GM12873 (cell line): Measurements from ENCODE around the gene MMP24.

Experiments
- CTCF ChIP-seq: IDR thresholded peaks from 2 replicates; pipeline ENCODE4 v1.5.1; 2012; ENCODE audit warnings: low read depth, mild to moderate bottlenecking, moderate library complexity, low read length, control low read depth; ENCODE audit not compliant: insufficient read depth; ENCODE audit errors: missing control alignments

The MMP24 gene

GRCh38 chr20:35216541-35216940 is 9.9 kb upstream of the MMP24 start:
- TF ChIP-seq CTCF, result no peak

- TF ChIP-seq CTCF, result no peak
Observed at GRCh38 chr20:35223941-35224340, 2.5 kb upstream of the MMP24 start.

DNA sequence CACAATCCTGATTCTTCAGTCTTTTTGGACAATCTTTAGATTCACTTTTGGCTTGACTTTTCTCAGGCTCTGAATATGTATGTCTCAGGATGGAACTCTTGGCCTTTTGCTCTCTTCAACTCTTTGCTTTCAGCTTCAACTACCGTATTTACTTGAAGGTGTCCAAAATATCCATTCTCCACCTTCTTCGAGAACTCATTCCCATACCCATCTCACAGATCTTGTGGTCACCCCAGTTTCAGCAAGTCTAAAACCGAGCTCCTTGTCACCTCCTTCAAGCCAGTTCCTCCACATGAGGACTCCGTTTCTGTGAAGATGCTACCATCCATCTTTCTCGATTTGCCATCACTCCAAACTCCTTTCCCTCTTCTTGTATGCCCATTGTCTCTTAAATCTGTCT is 2.0 kb upstream of the MMP24 start:
- no peak for TF ChIP-seq CTCF

DNA sequence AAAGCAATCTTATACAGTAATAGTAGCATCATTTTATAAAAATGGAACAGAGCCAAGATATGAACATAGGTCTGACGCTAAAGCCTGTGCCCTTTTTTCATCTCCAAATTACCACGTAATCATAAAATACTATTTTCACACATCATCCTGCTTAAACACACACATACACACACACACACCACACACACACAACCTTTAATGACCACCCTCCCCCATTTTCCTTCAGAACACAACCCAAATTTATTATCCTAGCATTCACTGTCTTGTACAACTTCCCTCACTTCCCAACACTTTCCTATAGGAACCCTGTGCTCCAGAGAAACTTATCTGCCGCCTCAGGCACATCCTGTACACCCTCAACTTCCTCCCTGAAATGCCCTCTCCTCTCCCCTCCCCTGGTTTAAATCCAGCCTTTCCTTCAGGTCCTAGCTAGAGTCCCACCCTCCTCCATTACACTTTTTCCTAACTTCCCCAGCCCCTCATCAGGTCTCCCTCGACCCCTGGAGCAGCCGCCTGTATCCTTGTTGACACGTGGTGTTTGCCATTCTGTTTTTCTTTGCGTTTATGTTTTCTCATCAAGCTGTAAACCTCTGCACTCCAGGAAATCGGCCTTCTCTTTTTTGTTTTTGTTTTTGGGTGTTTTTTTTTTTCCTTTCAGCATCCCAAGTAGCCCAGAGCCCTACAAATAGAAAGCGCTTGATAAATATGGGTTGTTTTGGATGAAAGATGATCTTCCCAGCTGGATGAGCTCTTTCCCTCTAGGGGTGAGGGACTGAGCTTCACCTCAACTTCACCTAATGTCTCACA is 968 bp upstream of the MMP24 start:
- no peak for TF ChIP-seq CTCF

DNA sequence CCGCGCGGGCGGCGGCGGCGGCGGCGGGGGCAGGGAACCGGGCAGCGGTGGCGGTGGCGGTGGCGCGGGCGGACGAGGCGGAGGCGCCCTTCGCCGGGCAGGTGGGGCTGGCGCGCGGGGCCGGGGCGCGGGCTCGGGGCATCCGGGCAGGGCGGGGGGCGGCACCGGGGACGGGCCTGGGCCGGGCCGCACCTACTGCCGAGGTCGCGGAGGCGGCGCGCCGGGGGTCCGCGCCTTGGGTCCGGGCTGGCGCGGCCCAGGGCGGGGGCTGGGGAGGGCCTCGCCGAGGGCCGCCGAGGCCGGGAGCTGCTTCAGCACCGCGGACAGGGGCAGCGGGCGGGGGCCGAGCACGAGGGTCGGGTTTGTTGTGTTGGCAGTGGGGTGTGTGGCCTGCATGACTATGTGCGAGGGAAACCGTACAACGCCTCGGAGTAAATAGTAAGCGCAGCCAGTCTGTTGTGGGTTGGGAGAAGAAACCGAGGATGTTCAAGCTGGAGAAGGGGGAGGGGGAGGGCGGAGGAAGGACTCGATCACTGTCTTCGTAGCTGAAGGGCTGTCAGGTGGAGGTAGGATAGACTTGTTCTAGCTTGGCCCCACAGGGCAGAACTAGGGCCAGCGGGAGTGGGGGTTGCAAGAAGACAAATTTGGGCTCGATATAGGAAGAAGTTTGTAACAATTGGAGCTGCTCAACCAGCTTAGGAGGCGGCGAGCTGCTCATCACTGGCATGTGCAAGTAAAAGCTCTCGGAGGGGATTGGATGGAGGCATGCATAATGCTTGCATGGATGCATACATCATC is 593 bp downstream of the MMP24 start:
- TF ChIP-seq CTCF, result no peak

DNA sequence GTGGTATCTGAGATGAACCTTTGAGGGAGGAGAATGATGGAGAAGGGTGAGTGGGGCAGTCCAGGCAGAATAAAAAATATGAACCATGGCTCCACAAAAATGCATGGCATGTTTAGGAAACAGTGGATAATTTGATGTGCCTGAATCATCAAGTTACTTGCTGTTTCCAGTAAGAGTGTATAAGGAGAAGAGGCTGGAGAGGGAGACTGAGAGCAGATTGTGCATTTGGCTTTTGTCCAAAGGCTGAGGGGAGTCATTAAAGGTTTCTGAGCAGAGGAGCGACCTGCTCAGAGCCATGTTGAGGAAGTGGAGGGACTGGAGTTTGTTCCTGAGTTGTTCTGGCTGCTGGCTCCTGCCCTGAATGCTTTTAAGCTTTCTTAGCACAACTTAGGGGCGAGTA is 6.1 kb downstream of the MMP24 start:
- no peak for TF ChIP-seq CTCF

DNA sequence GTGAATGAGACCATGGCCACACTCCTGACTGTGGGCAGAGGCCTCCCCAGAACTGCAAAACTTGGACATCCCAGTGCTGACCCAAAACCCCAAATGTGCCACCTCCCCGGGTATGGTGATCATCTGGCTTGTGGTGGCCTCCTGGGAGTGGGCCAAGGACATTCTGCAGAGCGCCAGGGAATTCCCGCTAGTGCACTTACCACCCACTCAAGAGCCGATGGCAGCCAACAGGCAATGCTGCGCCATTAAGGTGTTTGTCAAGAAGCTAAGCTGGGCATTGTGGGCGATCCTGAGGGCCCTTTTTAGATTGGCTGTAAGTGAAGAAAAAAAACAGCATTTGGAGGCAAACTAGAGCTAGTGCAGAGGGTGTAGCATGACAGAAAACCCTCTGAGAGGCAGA is 9.4 kb downstream of the MMP24 start:
- TF ChIP-seq CTCF, result no peak
